UCSD-AML1 (cell line): ENCODE measurements around the gene MAFB.

Experiments used
- DNase-seq: peaks from one replicate; lab custom pipeline; 2025; ENCODE audit not compliant: unreplicated experiment; lab: John Stamatoyannopoulos, UW

Gene MAFB

GRCh38 chr20:40682104-40682981, 6.7 kb downstream of the MAFB start:
- no peak for DNase-seq

GRCh38 chr20:40681684-40682083, 7.4 kb downstream of the MAFB start:
- DNase-seq, result no peak

- DNase-seq, result no peak
Observed at GRCh38 chr20:40681165-40681564, 7.9 kb downstream of the MAFB start.

- no peak for DNase-seq
Observed at GRCh38 chr20:40680161-40680959, 8.7 kb downstream of the MAFB start.

- no peak for DNase-seq
Observed at GRCh38 chr20:40679184-40679583, 9.9 kb downstream of the MAFB start.

DNA sequence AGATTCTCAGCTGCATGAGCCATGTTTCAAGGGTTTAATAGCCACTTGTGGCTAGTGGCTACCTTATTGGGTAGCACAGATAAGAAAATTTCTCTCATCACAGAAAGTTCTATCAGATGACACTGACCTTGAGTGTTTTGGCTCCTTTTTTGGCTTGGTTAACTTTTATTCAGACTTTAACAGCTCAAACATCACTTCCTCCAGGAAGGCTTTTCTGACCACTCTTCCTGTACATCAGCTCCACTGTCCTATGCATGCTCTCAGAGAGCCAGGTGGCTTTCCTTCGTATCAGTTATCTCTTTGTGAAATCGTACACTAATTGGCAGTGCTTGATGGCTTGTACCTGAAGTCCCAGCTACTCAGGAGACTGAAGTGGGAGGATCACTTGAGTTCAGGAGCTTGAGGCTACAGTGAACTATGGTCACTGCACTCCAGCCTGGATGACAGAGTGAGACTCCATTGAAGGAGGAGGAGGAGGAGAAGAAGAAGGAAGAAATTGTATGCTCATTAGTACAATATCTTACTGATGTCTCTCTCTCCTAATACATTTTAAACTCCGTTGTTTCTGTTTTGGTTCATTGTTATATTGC, 10.7 kb downstream of the MAFB start:
- no peak for DNase-seq

GRCh38 chr20:40677343-40677924, 11.6 kb downstream of the MAFB start:
- no peak for DNase-seq

DNA sequence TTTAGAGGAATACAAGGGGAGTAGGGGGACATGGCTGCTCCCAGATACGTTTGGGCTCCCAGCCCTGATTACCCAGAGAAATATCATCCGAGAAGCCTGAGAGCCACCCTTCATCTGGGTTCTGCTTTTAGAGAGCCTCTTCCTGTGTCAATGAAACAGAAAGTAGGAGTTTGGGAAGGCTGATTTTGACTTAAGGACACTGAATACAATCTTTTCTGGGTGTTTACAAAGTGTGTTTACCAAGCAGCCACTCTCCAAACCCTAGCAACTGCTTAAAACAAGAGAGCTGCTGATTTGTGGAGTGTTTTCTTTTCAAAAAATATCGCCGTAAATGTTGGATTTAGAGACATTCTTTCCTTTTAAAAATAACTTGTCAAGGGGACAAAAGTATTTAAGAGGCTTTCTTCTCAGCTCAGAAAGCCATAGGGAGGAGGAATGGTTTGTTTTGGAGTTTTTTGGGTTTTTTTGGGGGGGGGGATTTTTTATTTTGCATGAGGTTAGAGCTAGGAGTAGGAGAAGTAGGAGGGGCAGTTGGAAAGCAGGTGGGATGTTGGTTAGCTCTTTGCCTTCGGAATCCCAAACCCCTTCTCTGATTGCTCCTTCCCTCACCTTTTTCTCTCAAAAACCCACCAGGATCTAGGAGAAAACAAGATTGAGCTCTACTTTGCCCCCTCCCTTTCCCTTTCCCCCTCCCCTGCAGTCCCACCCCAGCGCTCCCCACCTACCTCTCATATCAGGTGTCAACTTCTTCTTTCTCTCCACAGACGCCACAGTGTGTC, 12.4 kb downstream of the MAFB start:
- DNase-seq, result no peak

- DNase-seq, result no peak
Observed at GRCh38 chr20:40675599-40676221, 13.3 kb downstream of the MAFB start.

DNA sequence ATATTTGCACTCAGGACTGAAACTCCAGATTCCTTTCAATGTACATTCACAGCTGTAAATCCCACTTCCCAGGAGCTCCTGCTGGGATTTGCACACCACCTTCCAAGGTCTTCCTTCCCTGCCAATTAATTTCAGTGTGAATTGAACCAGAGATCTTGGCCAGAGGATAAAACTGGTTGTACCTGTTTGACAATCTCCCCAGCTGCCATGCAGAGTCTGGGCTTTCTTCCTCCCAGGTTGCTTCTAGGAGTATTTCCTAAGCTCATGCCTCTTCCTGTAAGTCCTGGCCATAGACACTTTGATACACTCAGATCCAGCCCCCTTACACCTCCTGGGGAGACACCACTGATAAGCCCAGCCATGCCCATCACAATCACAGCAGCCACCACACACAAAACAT, 15.6 kb downstream of the MAFB start:
- DNase-seq, result no peak

DNA sequence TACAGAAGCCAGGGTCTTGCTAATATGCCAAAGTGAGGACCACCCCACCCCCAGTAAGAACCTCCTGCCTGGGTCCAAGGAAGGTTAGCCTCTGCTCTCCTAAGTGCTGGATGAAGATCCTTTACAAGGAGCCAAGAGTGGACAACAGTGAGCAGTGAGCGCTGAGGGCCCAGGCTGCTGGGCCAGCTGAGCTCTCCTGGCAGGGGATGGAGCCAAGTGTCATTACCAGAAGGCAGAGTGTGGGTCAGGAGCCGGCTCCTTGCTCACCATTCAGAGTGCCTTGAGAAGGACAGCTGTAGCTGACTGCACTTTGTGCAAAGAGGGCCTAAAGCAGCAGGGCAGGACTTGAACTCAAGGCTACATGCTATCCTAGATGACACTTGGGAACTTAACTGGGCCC, 16.9 kb downstream of the MAFB start:
- DNase-seq, result no peak

DNA sequence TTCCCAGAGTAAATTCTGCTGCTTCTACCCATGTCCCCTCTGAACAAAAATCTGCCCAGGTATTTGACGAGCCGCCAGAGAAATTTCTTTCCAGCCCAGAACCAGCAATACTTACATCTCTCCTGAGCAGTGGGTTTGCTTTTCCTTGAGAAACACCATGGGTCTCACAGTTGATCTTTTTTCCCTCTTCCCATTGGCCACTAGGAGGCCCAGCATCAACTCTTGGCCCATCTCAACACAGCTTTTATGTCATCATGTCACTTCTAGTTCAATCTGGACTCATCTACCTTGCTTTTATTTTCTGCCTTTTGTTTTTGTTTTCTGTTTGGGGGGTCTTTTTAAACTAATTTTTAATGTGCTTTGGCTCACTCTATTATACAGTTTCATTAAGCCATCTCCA, 18.8 kb downstream of the MAFB start:
- DNase-seq, result no peak

- no peak for DNase-seq
Observed at GRCh38 chr20:40669692-40670091, 19.3 kb downstream of the MAFB start.

- no peak for DNase-seq
Observed at GRCh38 chr20:40668449-40669228, 20.4 kb downstream of the MAFB start.

- no peak for DNase-seq
Observed at GRCh38 chr20:40667503-40667902, 21.5 kb downstream of the MAFB start.

GRCh38 chr20:40666336-40666735, 22.7 kb downstream of the MAFB start:
- DNase-seq, result no peak

GRCh38 chr20:40664891-40665290, 24.1 kb downstream of the MAFB start:
- DNase-seq, result no peak

- DNase-seq, result no peak
Observed at GRCh38 chr20:40663991-40664880, 24.8 kb downstream of the MAFB start.
